H1 (cell line): ENCODE data around the gene PVALB. TPM values are rescaled to one million over a fixed set of nuclear protein-coding genes. Genes with fewer than 3 reads are reported as not detected.

Source experiments
- CHD7 ChIP-seq: fragments of 300-600 bp; sonication (generic); IDR thresholded peaks from 2 replicates; pipeline ENCODE4 v1.7.1; 2012; ENCODE audit warnings: low read length, moderate library complexity, mild to moderate bottlenecking, inconsistent platforms; ENCODE audit not compliant: insufficient replicate concordance
- polyA plus RNA-seq, 7 experiments: library from polyadenylated mRNA; depleted of rRNA in 3 of 7; stranded (reverse) in 5 of 7; unstranded in 2 of 7; fragments of >200 nt in 5 of 7; fragments of 200-250 nt in 2 of 7; gene quantifications; 1 replicate in 5 of 7; 2 replicates in 1 of 7; 4 replicates in 1 of 7; pipeline versions ENCODE4 v1.2.1 to v1.2.3, GENCODE V29; 2011 to 2013; ENCODE audit warnings: missing spikeins in 2 of 7, mixed read lengths in 2 of 7
- total RNA-seq: library from RNA; stranded (reverse); fragmentation: NEBNext Ultra II Directional; extraction: Animal tissue kit (Norgen Biotek cat#: 25700); gene quantifications from 2 replicates; pipeline ENCODE4 v1.2.1, GENCODE V29; 2021

Gene PVALB
- total and polyA plus RNA-seq, 2 of the 8 experiments (the other 6 are each of a cell fraction or from before 2014, with no cell fraction given), result 1.7 to 5.4 TPM

- no peak for TF ChIP-seq CHD7
Observed at GRCh38 chr22:36763576-36763975, 53.3 kb downstream of the PVALB start (continued).
